WTC11 (cell line): ENCODE data around the gene NFKBIE. TPM values are rescaled to one million over a fixed set of nuclear protein-coding genes. Genes with fewer than 3 reads are reported as not detected.

ENCODE experiments used
- ATAC-seq: fragments of 200-7000 bp; cut with Tn5 transposase; 2 replicates; pipeline ENCODE4 v1.10.0; 2021; ENCODE audit warnings: mild to moderate bottlenecking, moderate library complexity
- CTCF ChIA-PET: fragments of 300-600 bp; sonication (Branson Sonifier 250); formaldehyde crosslinking; loops from one replicate; lab custom pipeline; 2021; ENCODE audit warnings: antibody characterized with exemption; lab: Charles Lee
- POLR2A ChIA-PET: fragments of 350-600 bp; sonication (Branson Sonifier 250); formaldehyde crosslinking; loops from one replicate; lab custom pipeline; 2021; ENCODE audit warnings: antibody characterized with exemption; lab: Charles Lee
- DNase-seq: peaks from one replicate; pipeline ENCODE4 v3.0.0; 2021; ENCODE audit warnings: low spot score
- H3K27ac Mint-ChIP-seq: 2 replicates; pipeline ENCODE4 v1.8.0; 2021; ENCODE audit warnings: mixed read lengths
- H3K27me3 Mint-ChIP-seq: 2 replicates; pipeline ENCODE4 v1.8.0; 2021; ENCODE audit warnings: low read depth, mild to moderate bottlenecking, moderate library complexity, mixed read lengths
- H3K36me3 Mint-ChIP-seq: 2 replicates; pipeline ENCODE4 v1.8.0; 2021; ENCODE audit warnings: mixed read lengths
- H3K4me1 Mint-ChIP-seq: 2 replicates; pipeline ENCODE4 v1.8.0; 2022; ENCODE audit warnings: mixed read lengths
- H3K4me3 Mint-ChIP-seq: 2 replicates; pipeline ENCODE4 v1.8.0; 2021; ENCODE audit warnings: mild to moderate bottlenecking, moderate library complexity, mixed read lengths
- H3K9me3 Mint-ChIP-seq: 2 replicates; pipeline ENCODE4 v1.8.0; 2021; ENCODE audit warnings: mixed read lengths
- ATF1 ChIP-seq: sonication (generic); formaldehyde crosslinking; IDR thresholded peaks from 2 replicates; pipeline ENCODE4 v1.8.1; 2023; ENCODE audit warnings: mild to moderate bottlenecking, moderate library complexity, missing genetic modification reagents
- CREB1 ChIP-seq: sonication (generic); formaldehyde crosslinking; IDR thresholded peaks from 2 replicates; pipeline ENCODE4 v1.8.0; 2023; ENCODE audit warnings: mild to moderate bottlenecking, missing genetic modification reagents
- EMX1 ChIP-seq: fragments of 250-450 bp; sonication (Bioruptor Pico); IDR thresholded peaks from 2 replicates; pipeline ENCODE4 v1.8.0; 2021; ENCODE audit warnings: mild to moderate bottlenecking
- ETV6 ChIP-seq: sonication (generic); formaldehyde crosslinking; IDR thresholded peaks from 2 replicates; pipeline ENCODE4 v1.8.1; 2022; ENCODE audit warnings: mild to moderate bottlenecking, missing genetic modification reagents
- FOXP1 ChIP-seq: sonication (generic); formaldehyde crosslinking; IDR thresholded peaks from 2 replicates; pipeline ENCODE4 v1.8.0; 2022; ENCODE audit warnings: missing genetic modification reagents, mild to moderate bottlenecking, moderate library complexity, borderline replicate concordance
- NR1H2 ChIP-seq: sonication (generic); formaldehyde crosslinking; IDR thresholded peaks from 2 replicates; pipeline ENCODE4 v1.9.0; 2021; ENCODE audit warnings: mild to moderate bottlenecking, moderate library complexity, missing genetic modification reagents
- NR2C2 ChIP-seq: sonication (generic); formaldehyde crosslinking; IDR thresholded peaks from 2 replicates; pipeline ENCODE4 v1.8.0; 2022; ENCODE audit warnings: mild to moderate bottlenecking, missing genetic modification reagents
- OVOL2 ChIP-seq: fragments of 250-450 bp; sonication (Bioruptor Pico); IDR thresholded peaks from 2 replicates; pipeline ENCODE4 v1.9.0; 2021; ENCODE audit warnings: mild to moderate bottlenecking, borderline replicate concordance
- SMAD3 ChIP-seq: sonication (generic); formaldehyde crosslinking; IDR thresholded peaks from 2 replicates; pipeline ENCODE4 v1.8.0; 2022; ENCODE audit warnings: missing genetic modification reagents, mild to moderate bottlenecking, borderline replicate concordance
- ZNF219 ChIP-seq: sonication (generic); formaldehyde crosslinking; IDR thresholded peaks from 2 replicates; pipeline ENCODE4 v1.8.0; 2023; ENCODE audit warnings: missing genetic modification reagents, mild to moderate bottlenecking, borderline replicate concordance
- total RNA-seq: library from RNA; stranded (reverse); gene quantifications from 3 replicates; pipeline ENCODE4 v1.2.3, GENCODE V29; 2021
- TF ChIP-seq, protein P1 (sequence below): sonication (generic); formaldehyde crosslinking; IDR thresholded peaks from 2 replicates; pipeline ENCODE4 v1.8.1; 2023; ENCODE audit warnings: mild to moderate bottlenecking, missing genetic modification reagents, borderline replicate concordance
- TF ChIP-seq, protein P2 (sequence below): sonication (generic); formaldehyde crosslinking; IDR thresholded peaks from 2 replicates; pipeline ENCODE4 v1.8.0; 2023; ENCODE audit warnings: missing genetic modification reagents, mild to moderate bottlenecking, borderline replicate concordance
- TF ChIP-seq, protein P3 (sequence below): sonication (generic); formaldehyde crosslinking; IDR thresholded peaks from 2 replicates; pipeline ENCODE4 v1.8.0; 2022; ENCODE audit warnings: mild to moderate bottlenecking, missing genetic modification reagents
- TF ChIP-seq, protein P4 (sequence below): sonication (generic); formaldehyde crosslinking; IDR thresholded peaks from 2 replicates; pipeline ENCODE4 v1.8.0; 2022; ENCODE audit warnings: mild to moderate bottlenecking, missing genetic modification reagents
- TF ChIP-seq, protein P5 (sequence below): sonication (generic); formaldehyde crosslinking; IDR thresholded peaks from 2 replicates; pipeline ENCODE4 v1.8.1; 2023; ENCODE audit warnings: mild to moderate bottlenecking, missing genetic modification reagents, moderate library complexity
- TF ChIP-seq, protein P6 (sequence below): fragments of 250-450 bp; sonication (Bioruptor Pico); IDR thresholded peaks from 2 replicates; pipeline ENCODE4 v1.9.0; 2021; ENCODE audit warnings: mild to moderate bottlenecking, borderline replicate concordance

Gene NFKBIE
- total RNA-seq, 1 experiment from 2014 or later: 10.3 TPM

DNA sequence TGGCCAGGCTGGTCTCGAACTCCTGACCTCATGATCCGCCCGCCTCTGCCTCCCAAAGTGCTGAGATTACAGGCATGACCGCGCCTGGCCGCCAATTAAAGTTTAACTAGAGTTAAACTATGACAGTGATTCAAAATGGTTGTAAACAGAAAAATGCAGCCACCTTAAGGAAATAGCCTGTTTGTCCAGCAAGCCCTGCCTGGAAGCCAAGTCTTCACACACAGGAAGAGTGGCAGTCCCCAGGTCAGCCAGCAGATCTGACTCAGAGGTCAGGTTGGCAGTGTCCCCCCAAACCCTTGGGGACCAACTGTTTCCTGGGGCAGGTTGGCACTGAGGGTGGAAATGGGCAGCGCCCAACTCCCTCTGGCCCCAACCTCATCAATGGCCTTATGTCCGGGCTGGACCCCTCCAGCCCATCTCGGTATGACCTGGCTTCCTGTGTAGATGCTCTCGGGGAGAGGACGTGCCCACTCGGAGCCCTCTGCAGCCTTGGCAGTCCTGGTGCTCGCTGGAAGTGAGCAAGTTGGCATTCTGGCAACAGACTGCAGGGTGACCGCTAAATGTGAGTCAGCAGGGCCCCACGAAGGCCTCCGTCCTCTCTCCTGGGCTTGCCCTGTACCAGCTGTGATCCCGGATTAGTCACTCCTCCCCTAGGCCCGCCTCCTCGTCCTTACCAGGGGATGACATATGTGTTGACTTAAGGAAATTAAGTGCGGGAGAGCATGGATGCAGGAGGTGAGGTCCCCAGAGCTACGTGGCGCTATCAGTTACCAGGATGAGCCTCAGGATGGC lies 28.1 kb downstream of the NFKBIE start:
- CTCF ChIA-PET: interaction anchor here (0.6 to 6.3 kb wide), 23 partner anchors 9 to 1488 kb away, joined by 3 to 174 read pairs (median 5); partner anchors contain the start of genes HSP90AB1, MYMX and SLC29A1
- POLR2A ChIA-PET: interaction anchor here (0.6 to 1.8 kb wide), 9 partner anchors 10 to 1889 kb away, joined by 3 to 21 read pairs (median 4); partner anchors contain the start of genes AARS2, HSP90AB1, SLC29A1 and VEGFA
- H3K4me3 Mint-ChIP-seq: peak overlapping the region; percentile 78
- DNase-seq: peak; percentile 68
- TF ChIP-seq, protein P1, sequence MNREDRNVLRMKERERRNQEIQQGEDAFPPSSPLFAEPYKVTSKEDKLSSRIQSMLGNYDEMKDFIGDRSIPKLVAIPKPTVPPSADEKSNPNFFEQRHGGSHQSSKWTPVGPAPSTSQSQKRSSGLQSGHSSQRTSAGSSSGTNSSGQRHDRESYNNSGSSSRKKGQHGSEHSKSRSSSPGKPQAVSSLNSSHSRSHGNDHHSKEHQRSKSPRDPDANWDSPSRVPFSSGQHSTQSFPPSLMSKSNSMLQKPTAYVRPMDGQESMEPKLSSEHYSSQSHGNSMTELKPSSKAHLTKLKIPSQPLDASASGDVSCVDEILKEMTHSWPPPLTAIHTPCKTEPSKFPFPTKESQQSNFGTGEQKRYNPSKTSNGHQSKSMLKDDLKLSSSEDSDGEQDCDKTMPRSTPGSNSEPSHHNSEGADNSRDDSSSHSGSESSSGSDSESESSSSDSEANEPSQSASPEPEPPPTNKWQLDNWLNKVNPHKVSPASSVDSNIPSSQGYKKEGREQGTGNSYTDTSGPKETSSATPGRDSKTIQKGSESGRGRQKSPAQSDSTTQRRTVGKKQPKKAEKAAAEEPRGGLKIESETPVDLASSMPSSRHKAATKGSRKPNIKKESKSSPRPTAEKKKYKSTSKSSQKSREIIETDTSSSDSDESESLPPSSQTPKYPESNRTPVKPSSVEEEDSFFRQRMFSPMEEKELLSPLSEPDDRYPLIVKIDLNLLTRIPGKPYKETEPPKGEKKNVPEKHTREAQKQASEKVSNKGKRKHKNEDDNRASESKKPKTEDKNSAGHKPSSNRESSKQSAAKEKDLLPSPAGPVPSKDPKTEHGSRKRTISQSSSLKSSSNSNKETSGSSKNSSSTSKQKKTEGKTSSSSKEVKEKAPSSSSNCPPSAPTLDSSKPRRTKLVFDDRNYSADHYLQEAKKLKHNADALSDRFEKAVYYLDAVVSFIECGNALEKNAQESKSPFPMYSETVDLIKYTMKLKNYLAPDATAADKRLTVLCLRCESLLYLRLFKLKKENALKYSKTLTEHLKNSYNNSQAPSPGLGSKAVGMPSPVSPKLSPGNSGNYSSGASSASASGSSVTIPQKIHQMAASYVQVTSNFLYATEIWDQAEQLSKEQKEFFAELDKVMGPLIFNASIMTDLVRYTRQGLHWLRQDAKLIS: 0 out of 2 replicates have a peak, but pooled peaks have one; percentile 24
- TF ChIP-seq, protein P2, sequence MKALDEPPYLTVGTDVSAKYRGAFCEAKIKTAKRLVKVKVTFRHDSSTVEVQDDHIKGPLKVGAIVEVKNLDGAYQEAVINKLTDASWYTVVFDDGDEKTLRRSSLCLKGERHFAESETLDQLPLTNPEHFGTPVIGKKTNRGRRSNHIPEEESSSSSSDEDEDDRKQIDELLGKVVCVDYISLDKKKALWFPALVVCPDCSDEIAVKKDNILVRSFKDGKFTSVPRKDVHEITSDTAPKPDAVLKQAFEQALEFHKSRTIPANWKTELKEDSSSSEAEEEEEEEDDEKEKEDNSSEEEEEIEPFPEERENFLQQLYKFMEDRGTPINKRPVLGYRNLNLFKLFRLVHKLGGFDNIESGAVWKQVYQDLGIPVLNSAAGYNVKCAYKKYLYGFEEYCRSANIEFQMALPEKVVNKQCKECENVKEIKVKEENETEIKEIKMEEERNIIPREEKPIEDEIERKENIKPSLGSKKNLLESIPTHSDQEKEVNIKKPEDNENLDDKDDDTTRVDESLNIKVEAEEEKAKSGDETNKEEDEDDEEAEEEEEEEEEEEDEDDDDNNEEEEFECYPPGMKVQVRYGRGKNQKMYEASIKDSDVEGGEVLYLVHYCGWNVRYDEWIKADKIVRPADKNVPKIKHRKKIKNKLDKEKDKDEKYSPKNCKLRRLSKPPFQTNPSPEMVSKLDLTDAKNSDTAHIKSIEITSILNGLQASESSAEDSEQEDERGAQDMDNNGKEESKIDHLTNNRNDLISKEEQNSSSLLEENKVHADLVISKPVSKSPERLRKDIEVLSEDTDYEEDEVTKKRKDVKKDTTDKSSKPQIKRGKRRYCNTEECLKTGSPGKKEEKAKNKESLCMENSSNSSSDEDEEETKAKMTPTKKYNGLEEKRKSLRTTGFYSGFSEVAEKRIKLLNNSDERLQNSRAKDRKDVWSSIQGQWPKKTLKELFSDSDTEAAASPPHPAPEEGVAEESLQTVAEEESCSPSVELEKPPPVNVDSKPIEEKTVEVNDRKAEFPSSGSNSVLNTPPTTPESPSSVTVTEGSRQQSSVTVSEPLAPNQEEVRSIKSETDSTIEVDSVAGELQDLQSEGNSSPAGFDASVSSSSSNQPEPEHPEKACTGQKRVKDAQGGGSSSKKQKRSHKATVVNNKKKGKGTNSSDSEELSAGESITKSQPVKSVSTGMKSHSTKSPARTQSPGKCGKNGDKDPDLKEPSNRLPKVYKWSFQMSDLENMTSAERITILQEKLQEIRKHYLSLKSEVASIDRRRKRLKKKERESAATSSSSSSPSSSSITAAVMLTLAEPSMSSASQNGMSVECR: no peak
- TF ChIP-seq, protein P3, sequence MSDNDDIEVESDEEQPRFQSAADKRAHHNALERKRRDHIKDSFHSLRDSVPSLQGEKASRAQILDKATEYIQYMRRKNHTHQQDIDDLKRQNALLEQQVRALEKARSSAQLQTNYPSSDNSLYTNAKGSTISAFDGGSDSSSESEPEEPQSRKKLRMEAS: peak; percentile 28; the same call in 1 of the 2 replicates
- TF ChIP-seq, protein P4, sequence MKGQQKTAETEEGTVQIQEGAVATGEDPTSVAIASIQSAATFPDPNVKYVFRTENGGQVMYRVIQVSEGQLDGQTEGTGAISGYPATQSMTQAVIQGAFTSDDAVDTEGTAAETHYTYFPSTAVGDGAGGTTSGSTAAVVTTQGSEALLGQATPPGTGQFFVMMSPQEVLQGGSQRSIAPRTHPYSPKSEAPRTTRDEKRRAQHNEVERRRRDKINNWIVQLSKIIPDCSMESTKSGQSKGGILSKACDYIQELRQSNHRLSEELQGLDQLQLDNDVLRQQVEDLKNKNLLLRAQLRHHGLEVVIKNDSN (CRISPR knock-in tag): peak; percentile 19; the same call in 1 of the 2 replicates
- TF ChIP-seq FOXP1 (CRISPR knock-in tag) (0 out of 2 replicates have a peak, but pooled peaks have one; percentile 19), CREB1 (peak; percentile 28), SMAD3 (no peak), ATF1 (CRISPR knock-in tag) (no peak), EMX1 (CRISPR knock-in tag) (no peak)
- H3K27me3 Mint-ChIP-seq: peaks cover 25% of the 10 kb centered on the region
- no peaks in the 10 kb centered on the region for H3K9me3 Mint-ChIP-seq
- H3K36me3 Mint-ChIP-seq: peaks cover 22% of the 10 kb centered on the region
- H3K27ac Mint-ChIP-seq: peak overlapping the region; percentile 74; the same call in 1 of the 2 replicates
- H3K4me1 Mint-ChIP-seq: peaks cover 46% of the 10 kb centered on the region
- peak; percentile 67 for ATAC-seq

DNA sequence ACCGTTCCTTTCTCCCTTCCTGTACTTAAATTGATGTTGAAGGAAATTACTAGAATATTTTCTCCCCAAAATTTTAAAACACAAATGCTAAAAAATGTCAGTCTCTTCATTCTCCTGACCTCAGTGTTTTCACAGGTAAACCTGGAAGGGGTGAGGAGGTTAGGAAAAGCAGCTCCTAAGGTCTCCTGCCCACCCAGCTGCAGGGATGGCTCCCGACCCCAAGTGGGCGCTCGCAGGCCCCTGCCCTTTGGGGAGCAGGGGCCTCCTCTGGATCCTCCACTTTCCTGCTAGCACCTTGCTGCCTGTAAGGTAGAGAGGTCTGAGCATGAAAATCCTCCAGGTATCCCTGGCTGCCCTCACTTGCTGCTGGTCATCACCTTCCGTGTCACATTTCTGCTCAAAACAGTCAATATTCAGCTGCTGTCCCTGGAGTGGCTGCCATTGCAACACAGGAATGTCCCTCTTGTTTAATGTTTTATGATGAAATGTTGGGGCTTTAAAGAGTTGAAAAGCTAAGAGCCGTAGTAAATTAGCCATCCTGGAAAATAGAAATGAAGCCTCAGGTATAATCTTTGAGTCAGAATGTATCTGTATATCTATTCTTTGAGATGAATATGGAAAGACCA lies 29.3 kb downstream of the NFKBIE start:
- ATAC-seq (0 out of 2 replicates have a peak, but pooled peaks have one; percentile 3), DNase-seq (no peak)
- Mint-ChIP-seq H3K9me3 (no peaks in the 10 kb centered on the region), H3K4me1 (peaks cover 46% of the 10 kb centered on the region), H3K4me3 (no peak overlapping the region), H3K27me3 (peaks cover 14% of the 10 kb centered on the region), H3K36me3 (peaks cover 32% of the 10 kb centered on the region), H3K27ac (no peak overlapping the region; the same call in 1 of the 2 replicates)
- POLR2A ChIA-PET: interaction anchor here (0.9 to 2.7 kb wide), 3 partner anchors 11 to 21 kb away, joined by 3 to 9 read pairs (median 4); partner anchors contain the start of genes HSP90AB1, SLC29A1 and SLC35B2
- CTCF ChIA-PET: interaction anchor here (0.7 to 6.3 kb wide), 17 partner anchors 10 to 139 kb away, joined by 3 to 174 read pairs (median 10); partner anchors contain the start of genes AARS2, HSP90AB1, SLC29A1 and SLC35B2
- TF ChIP-seq, protein P5, sequence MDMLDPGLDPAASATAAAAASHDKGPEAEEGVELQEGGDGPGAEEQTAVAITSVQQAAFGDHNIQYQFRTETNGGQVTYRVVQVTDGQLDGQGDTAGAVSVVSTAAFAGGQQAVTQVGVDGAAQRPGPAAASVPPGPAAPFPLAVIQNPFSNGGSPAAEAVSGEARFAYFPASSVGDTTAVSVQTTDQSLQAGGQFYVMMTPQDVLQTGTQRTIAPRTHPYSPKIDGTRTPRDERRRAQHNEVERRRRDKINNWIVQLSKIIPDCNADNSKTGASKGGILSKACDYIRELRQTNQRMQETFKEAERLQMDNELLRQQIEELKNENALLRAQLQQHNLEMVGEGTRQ (CRISPR knock-in tag): no peak
- no peak for TF ChIP-seq NR1H2
- no peak for TF ChIP-seq NR2C2 (CRISPR knock-in tag)
- TF ChIP-seq ZNF219 (CRISPR knock-in tag): no peak
- no peak for TF ChIP-seq ETV6 (CRISPR knock-in tag)
- no peak for TF ChIP-seq OVOL2 (CRISPR knock-in tag)
- TF ChIP-seq, protein P6, sequence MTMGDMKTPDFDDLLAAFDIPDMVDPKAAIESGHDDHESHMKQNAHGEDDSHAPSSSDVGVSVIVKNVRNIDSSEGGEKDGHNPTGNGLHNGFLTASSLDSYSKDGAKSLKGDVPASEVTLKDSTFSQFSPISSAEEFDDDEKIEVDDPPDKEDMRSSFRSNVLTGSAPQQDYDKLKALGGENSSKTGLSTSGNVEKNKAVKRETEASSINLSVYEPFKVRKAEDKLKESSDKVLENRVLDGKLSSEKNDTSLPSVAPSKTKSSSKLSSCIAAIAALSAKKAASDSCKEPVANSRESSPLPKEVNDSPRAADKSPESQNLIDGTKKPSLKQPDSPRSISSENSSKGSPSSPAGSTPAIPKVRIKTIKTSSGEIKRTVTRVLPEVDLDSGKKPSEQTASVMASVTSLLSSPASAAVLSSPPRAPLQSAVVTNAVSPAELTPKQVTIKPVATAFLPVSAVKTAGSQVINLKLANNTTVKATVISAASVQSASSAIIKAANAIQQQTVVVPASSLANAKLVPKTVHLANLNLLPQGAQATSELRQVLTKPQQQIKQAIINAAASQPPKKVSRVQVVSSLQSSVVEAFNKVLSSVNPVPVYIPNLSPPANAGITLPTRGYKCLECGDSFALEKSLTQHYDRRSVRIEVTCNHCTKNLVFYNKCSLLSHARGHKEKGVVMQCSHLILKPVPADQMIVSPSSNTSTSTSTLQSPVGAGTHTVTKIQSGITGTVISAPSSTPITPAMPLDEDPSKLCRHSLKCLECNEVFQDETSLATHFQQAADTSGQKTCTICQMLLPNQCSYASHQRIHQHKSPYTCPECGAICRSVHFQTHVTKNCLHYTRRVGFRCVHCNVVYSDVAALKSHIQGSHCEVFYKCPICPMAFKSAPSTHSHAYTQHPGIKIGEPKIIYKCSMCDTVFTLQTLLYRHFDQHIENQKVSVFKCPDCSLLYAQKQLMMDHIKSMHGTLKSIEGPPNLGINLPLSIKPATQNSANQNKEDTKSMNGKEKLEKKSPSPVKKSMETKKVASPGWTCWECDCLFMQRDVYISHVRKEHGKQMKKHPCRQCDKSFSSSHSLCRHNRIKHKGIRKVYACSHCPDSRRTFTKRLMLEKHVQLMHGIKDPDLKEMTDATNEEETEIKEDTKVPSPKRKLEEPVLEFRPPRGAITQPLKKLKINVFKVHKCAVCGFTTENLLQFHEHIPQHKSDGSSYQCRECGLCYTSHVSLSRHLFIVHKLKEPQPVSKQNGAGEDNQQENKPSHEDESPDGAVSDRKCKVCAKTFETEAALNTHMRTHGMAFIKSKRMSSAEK (CRISPR knock-in tag): no peak
